ENCODE data around the gene CEP72. TPM values are rescaled to one million over a fixed set of nuclear protein-coding genes. Genes with fewer than 3 reads are reported as not detected.
"Not testable (repeated sequence)": the region's sequence is repeated elsewhere in the genome, so short reads cannot be mapped to it uniquely, and the experiment has no call there.

CEP72 gene
- total RNA-seq, 1 donor from 2014 or later, result 7.6 TPM

GRCh38 chr5:624118-624950, 12.2 kb downstream of the CEP72 start:
- DNase-seq (ENCODE audit: extremely low spot score, unreplicated experiment), result no peak
- no peaks in the 10 kb centered on the region for H3K27me3 Mint-ChIP-seq (ENCODE audit: unreplicated experiment)
- H3K4me3 Mint-ChIP-seq (ENCODE audit: unreplicated experiment), result no peak overlapping the region
- TF ChIP-seq CTCF (IDR thresholded peaks at IDR 0.05), result no peak
- H3K36me3 Mint-ChIP-seq (ENCODE audit: unreplicated experiment), result peaks cover 7% of the 10 kb centered on the region
- no peaks in the 10 kb centered on the region for H3K4me1 Mint-ChIP-seq (ENCODE audit: unreplicated experiment)
- no peak overlapping the region for H3K27ac Mint-ChIP-seq (ENCODE audit: unreplicated experiment)
- H3K9me3 Mint-ChIP-seq (ENCODE audit: unreplicated experiment), result no peaks in the 10 kb centered on the region

GRCh38 chr5:624951-625230, 12.8 kb downstream of the CEP72 start:
- DNase-seq (ENCODE audit: extremely low spot score, unreplicated experiment), result no peak
- no peak overlapping the region for H3K4me3 Mint-ChIP-seq (ENCODE audit: unreplicated experiment)
- H3K27me3 Mint-ChIP-seq (ENCODE audit: unreplicated experiment), result no peaks in the 10 kb centered on the region
- TF ChIP-seq CTCF (IDR thresholded peaks at IDR 0.05), result no peak
- peaks cover 7% of the 10 kb centered on the region for H3K36me3 Mint-ChIP-seq (ENCODE audit: unreplicated experiment)
- no peaks in the 10 kb centered on the region for H3K4me1 Mint-ChIP-seq (ENCODE audit: unreplicated experiment)
- H3K27ac Mint-ChIP-seq (ENCODE audit: unreplicated experiment), result no peak overlapping the region
- no peaks in the 10 kb centered on the region for H3K9me3 Mint-ChIP-seq (ENCODE audit: unreplicated experiment)

GRCh38 chr5:625516-625915, 13.4 kb downstream of the CEP72 start:
- no peak for DNase-seq (ENCODE audit: extremely low spot score, unreplicated experiment)
- Mint-ChIP-seq H3K27me3 (ENCODE audit: unreplicated experiment) (no peaks in the 10 kb centered on the region), H3K9me3 (ENCODE audit: unreplicated experiment) (no peaks in the 10 kb centered on the region), H3K4me3 (ENCODE audit: unreplicated experiment) (no peak overlapping the region), H3K27ac (ENCODE audit: unreplicated experiment) (no peak overlapping the region), H3K36me3 (ENCODE audit: unreplicated experiment) (peaks cover 7% of the 10 kb centered on the region), H3K4me1 (ENCODE audit: unreplicated experiment) (no peaks in the 10 kb centered on the region)
- no peak for TF ChIP-seq CTCF (IDR thresholded peaks at IDR 0.05)

GRCh38 chr5:626850-627249, 14.7 kb downstream of the CEP72 start:
- Mint-ChIP-seq H3K27ac (ENCODE audit: unreplicated experiment) (no peak overlapping the region), H3K9me3 (ENCODE audit: unreplicated experiment) (no peaks in the 10 kb centered on the region), H3K27me3 (ENCODE audit: unreplicated experiment) (no peaks in the 10 kb centered on the region), H3K4me1 (ENCODE audit: unreplicated experiment) (no peaks in the 10 kb centered on the region), H3K36me3 (ENCODE audit: unreplicated experiment) (peaks cover 7% of the 10 kb centered on the region), H3K4me3 (ENCODE audit: unreplicated experiment) (no peak overlapping the region)
- TF ChIP-seq CTCF (IDR thresholded peaks at IDR 0.05), result peak; percentile 29
- DNase-seq (ENCODE audit: extremely low spot score, unreplicated experiment), result no peak

GRCh38 chr5:627840-628239, 15.7 kb downstream of the CEP72 start:
- no peaks in the 10 kb centered on the region for H3K4me1 Mint-ChIP-seq (ENCODE audit: unreplicated experiment)
- H3K27ac Mint-ChIP-seq (ENCODE audit: unreplicated experiment), result no peak overlapping the region
- no peaks in the 10 kb centered on the region for H3K27me3 Mint-ChIP-seq (ENCODE audit: unreplicated experiment)
- no peak for DNase-seq (ENCODE audit: extremely low spot score, unreplicated experiment)
- peaks cover 7% of the 10 kb centered on the region for H3K36me3 Mint-ChIP-seq (ENCODE audit: unreplicated experiment)
- no peak overlapping the region for H3K4me3 Mint-ChIP-seq (ENCODE audit: unreplicated experiment)
- H3K9me3 Mint-ChIP-seq (ENCODE audit: unreplicated experiment), result no peaks in the 10 kb centered on the region
- no peak for TF ChIP-seq CTCF (IDR thresholded peaks at IDR 0.05)

GRCh38 chr5:628351-629205, 16.4 kb downstream of the CEP72 start:
- H3K9me3 Mint-ChIP-seq (ENCODE audit: unreplicated experiment); H3K36me3 Mint-ChIP-seq (ENCODE audit: unreplicated experiment); DNase-seq (ENCODE audit: extremely low spot score, unreplicated experiment); H3K27me3 Mint-ChIP-seq (ENCODE audit: unreplicated experiment); H3K27ac Mint-ChIP-seq (ENCODE audit: unreplicated experiment); H3K4me3 Mint-ChIP-seq (ENCODE audit: unreplicated experiment); H3K4me1 Mint-ChIP-seq (ENCODE audit: unreplicated experiment): not testable (repeated sequence)

All from osteocyte (in vitro differentiated cells).